ENCODE measurements around the gene SPPL3.

DNA sequence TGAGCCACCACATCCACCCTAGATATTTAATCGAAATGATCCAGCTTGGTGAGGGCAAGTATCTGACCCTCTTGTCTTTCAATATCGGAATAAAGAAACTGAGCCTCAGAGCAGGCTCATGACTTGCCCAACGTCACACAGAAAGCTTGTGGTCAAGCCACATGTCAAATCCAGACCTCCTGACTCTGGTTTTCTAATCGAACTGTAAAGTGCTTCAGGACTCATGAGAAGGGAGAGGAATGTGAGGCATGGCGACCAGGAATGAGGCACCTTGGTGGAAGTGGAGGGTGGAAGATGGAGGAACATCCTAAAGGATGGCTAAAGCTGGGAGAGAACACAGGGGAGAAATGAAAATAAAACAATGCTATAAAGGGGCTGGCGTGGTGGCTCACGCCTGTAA, 27.9 kb upstream of the SPPL3 start:
- TF ChIP-seq, protein P1, sequence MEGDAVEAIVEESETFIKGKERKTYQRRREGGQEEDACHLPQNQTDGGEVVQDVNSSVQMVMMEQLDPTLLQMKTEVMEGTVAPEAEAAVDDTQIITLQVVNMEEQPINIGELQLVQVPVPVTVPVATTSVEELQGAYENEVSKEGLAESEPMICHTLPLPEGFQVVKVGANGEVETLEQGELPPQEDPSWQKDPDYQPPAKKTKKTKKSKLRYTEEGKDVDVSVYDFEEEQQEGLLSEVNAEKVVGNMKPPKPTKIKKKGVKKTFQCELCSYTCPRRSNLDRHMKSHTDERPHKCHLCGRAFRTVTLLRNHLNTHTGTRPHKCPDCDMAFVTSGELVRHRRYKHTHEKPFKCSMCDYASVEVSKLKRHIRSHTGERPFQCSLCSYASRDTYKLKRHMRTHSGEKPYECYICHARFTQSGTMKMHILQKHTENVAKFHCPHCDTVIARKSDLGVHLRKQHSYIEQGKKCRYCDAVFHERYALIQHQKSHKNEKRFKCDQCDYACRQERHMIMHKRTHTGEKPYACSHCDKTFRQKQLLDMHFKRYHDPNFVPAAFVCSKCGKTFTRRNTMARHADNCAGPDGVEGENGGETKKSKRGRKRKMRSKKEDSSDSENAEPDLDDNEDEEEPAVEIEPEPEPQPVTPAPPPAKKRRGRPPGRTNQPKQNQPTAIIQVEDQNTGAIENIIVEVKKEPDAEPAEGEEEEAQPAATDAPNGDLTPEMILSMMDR (conservative IDR thresholded peaks at IDR 0.05; ENCODE audit: low read depth, low read length): no peak
- TF ChIP-seq EZH2 (IDR thresholded peaks at IDR 0.05; ENCODE audit: low read length, unreplicated experiment) (no peak), EZH2phosphoT487 (IDR thresholded peaks at IDR 0.05; ENCODE audit: borderline replicate concordance, low read length) (no peak)

Data from PC-3 (cell line).